ENCODE results near the gene MIA.
"Not testable (repeated sequence)": the region's sequence is repeated elsewhere in the genome, so short reads cannot be mapped to it uniquely, and the experiment has no call there.

MIA gene

GRCh38 chr19:40774916-40775631, at the start of gene MIA:
Gene MIA (plus strand): TSS chr19:40775521. CDS start chr19:40775543, 22 bp downstream.
- ATAC-seq: no peak

GRCh38 chr19:40726279-40726678, 49.0 kb upstream of the MIA start:
- no peak for ATAC-seq

GRCh38 chr19:40730065-40730464, 45.3 kb upstream of the MIA start:
- ATAC-seq: not testable (repeated sequence)

GRCh38 chr19:40732304-40732703, 43.0 kb upstream of the MIA start:
- ATAC-seq: not testable (repeated sequence)

GRCh38 chr19:40733149-40733548, 42.2 kb upstream of the MIA start:
- no peak for ATAC-seq

GRCh38 chr19:40735013-40735771, 40.1 kb upstream of the MIA start:
- no peak for ATAC-seq

- ATAC-seq: no peak
These were observed 38.7 kb upstream of the MIA start for GRCh38 chr19:40736661-40737060.

GRCh38 chr19:40737102-40737644, 38.1 kb upstream of the MIA start:
- ATAC-seq: no peak

GRCh38 chr19:40739030-40739839, 36.1 kb upstream of the MIA start:
- ATAC-seq: no peak

- no peak for ATAC-seq
These were observed 35.2 kb upstream of the MIA start for GRCh38 chr19:40739871-40740703.

- ATAC-seq: no peak
These were observed 34.6 kb upstream of the MIA start for GRCh38 chr19:40740747-40741146.

GRCh38 chr19:40741527-40742390, 33.6 kb upstream of the MIA start:
- no peak for ATAC-seq

- no peak for ATAC-seq
These were observed 32.8 kb upstream of the MIA start for GRCh38 chr19:40742477-40742876.

- ATAC-seq: no peak
These were observed 32.4 kb upstream of the MIA start for GRCh38 chr19:40742886-40743285.

GRCh38 chr19:40743926-40744325, 31.4 kb upstream of the MIA start:
- ATAC-seq: no peak

GRCh38 chr19:40744554-40745401, 30.5 kb upstream of the MIA start:
- peak in 1 of 2 donors; percentile 21 for ATAC-seq

- no peak for ATAC-seq
These were observed 29.9 kb upstream of the MIA start for GRCh38 chr19:40745402-40745780.

- no peak for ATAC-seq
These were observed 27.8 kb upstream of the MIA start for GRCh38 chr19:40747536-40747935.

- peak; percentile 88 to 91 for ATAC-seq
These were observed 25.1 kb upstream of the MIA start, which contains the start of gene ACTMAP for GRCh38 chr19:40750058-40750873. Gene ACTMAP (minus strand): TSS chr19:40750477. CDS start chr19:40749803, 674 bp downstream.
